ENCODE results near the gene WDR13.
"Not testable (repeated sequence)": the region's sequence is repeated elsewhere in the genome, so short reads cannot be mapped to it uniquely, and the experiment has no call there.

The WDR13 gene

DNA sequence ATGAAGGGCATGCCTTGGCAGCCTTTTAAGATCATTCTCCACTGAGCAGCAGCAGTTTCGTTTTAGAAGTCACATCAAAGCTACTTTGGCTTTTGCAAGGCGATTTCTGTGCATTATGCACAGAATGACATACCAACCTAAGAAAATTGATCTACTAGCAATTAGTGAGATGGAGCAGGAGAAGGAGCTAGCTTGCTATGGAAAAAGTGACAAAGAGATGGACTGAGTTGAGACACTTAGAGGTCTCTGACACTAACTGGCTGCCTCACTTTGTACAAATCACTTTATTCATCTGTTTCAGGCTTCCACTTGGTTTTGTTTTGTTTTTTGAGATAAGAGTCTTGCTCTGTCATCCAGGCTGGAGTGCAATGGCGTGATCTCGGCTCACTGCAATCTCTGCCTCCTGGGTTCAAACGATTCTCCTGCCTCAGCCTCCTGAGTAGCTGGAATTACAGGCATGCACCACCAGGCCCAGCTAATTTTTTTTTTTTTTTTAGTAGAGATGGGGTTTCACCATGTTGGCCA, 54.8 kb downstream of the WDR13 start:
- not testable (repeated sequence) for DNase-seq (ENCODE audit: extremely low read depth in 1 of 2, low read depth in 1 of 2)

DNA sequence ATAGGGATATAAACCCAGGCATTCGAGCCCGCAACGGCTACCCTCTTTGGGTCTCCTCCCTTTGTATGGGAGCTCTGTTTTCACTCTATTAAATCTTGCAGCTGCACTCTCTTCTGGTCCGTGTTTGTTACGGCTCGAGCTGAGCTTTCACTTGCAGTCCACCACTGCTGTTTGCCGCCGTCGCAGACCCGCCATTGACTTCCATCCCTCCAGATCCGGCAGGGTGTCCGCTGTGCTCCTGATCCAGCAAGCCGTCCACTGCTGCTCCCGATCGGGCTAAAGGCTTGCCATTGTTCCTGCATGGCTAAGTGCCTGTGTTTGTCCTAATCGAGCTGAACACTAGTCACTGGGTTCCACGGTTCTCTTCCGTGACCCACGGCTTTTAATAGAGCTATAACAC, 57.5 kb downstream of the WDR13 start:
- not testable (repeated sequence) for DNase-seq (ENCODE audit: extremely low read depth in 1 of 2, low read depth in 1 of 2)
